ENCODE measurements around the gene TSPAN31. TPM values are rescaled to one million over a fixed set of nuclear protein-coding genes. Genes with fewer than 3 reads are reported as not detected.

Gene TSPAN31
- total and polyA plus RNA-seq, 12 donors, result 21.1 to 37.4 (median 28.8) TPM

DNA sequence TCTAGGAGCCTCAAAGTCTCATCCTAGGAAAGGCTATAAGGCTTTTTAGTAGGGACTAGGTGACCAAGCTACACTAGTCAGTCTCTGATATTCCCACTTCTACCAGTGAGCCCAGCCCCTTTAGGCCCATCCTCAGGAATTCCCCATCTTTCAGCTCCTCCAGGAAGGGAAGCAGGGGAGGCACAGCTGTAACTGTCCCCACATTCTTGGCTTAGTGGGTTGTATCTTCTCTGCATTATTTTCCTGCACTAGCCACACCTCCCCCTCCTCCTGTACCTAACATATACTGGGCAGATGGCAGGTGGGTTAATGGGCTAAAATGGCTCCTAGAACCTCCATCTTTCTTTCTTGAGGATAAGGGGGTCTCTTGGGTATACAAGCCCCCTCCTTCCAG is 22.5 kb downstream of the TSPAN31 start:
- Histone ChIP-seq H3K27ac (no peak overlapping the region), H3K4me1 (peaks cover 18 to 45% (median 34%) of the 10 kb centered on the region in 9 donors), H3K27me3 (peaks cover 7 to 56% (median 45%) of the 10 kb centered on the region in 7 donors), H3K36me3 (peaks cover 0 to 28% (median 0%) of the 10 kb centered on the region in 9 donors), H3K4me3 (no peak overlapping the region), H3K9me3 (no peaks in the 10 kb centered on the region)
- TF ChIP-seq, protein P1, sequence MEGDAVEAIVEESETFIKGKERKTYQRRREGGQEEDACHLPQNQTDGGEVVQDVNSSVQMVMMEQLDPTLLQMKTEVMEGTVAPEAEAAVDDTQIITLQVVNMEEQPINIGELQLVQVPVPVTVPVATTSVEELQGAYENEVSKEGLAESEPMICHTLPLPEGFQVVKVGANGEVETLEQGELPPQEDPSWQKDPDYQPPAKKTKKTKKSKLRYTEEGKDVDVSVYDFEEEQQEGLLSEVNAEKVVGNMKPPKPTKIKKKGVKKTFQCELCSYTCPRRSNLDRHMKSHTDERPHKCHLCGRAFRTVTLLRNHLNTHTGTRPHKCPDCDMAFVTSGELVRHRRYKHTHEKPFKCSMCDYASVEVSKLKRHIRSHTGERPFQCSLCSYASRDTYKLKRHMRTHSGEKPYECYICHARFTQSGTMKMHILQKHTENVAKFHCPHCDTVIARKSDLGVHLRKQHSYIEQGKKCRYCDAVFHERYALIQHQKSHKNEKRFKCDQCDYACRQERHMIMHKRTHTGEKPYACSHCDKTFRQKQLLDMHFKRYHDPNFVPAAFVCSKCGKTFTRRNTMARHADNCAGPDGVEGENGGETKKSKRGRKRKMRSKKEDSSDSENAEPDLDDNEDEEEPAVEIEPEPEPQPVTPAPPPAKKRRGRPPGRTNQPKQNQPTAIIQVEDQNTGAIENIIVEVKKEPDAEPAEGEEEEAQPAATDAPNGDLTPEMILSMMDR (IDR thresholded peaks at IDR 0.05), result no peak
- DNase-seq, result no peak
- intact Hi-C loops (cut with DNase I), result no loop called here
- no peak for ATAC-seq

DNA sequence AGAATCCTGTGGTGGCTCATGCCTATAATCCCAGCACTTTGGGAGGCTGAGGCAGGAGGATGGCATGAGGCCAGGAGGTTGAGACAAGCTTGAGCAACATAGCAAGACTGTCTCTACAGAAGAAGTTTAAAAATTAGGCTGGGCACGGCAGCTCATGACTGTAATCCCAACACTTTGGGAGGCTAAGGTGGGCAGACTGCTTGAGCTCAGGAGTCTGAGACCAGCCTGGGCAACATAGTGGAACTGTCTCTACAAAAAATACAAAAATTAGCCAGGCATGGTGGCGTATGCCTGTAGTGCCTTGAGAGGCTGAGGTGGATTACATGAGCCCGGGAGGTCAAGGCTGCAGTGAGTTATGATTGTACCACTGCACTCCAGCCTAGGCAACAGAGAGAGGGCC is 23.0 kb downstream of the TSPAN31 start:
- intact Hi-C loops (cut with DNase I), result no loop called here
- WGBS, 2 donors, result 92% methylated on average over 3 of the region's 3 CpGs
- Histone ChIP-seq H3K27me3 (peaks cover 7 to 50% (median 40%) of the 10 kb centered on the region in 7 donors), H3K36me3 (peaks cover 0 to 28% (median 0%) of the 10 kb centered on the region in 9 donors), H3K27ac (no peak overlapping the region), H3K4me3 (no peak overlapping the region), H3K9me3 (no peaks in the 10 kb centered on the region), H3K4me1 (peaks cover 18 to 47% (median 38%) of the 10 kb centered on the region in 9 donors)
- ATAC-seq (no peak), DNase-seq (no peak)
- TF ChIP-seq, protein P1 (IDR thresholded peaks at IDR 0.05), result no peak

DNA sequence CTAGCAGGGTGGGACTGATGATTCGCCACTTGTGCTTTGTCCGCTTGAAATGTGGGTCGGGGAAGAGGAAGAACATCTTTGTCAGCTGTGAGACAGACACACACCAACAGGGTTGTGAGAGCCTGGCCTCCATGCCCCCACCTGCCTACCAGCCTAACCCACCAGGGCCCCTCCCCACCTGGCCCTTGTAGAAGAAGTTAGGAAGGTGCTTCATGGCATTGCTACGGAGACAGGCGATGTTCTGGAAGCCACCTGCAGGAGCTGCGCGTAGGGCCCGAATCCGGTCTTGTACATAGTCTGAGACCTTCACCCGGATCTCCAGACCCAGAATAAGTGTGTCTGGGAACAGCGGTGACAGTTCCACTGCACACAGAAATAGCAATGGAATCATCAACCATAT is 24.8 kb downstream of the TSPAN31 start:
- Histone ChIP-seq H3K27me3 (peaks cover 2 to 33% (median 23%) of the 10 kb centered on the region in 7 donors), H3K9me3 (no peaks in the 10 kb centered on the region), H3K4me3 (no peak overlapping the region), H3K36me3 (peaks cover 0 to 34% (median 0%) of the 10 kb centered on the region in 9 donors), H3K4me1 (peaks cover 20 to 54% (median 42%) of the 10 kb centered on the region in 9 donors), H3K27ac (no peak overlapping the region)
- TF ChIP-seq, protein P1 (IDR thresholded peaks at IDR 0.05), result no peak
- 95 to 96% methylated on average over 11 of the region's 11 CpGs for WGBS, 2 donors
- ATAC-seq (no peak), DNase-seq (no peak)
- intact Hi-C loops (cut with DNase I), result no loop called here

DNA sequence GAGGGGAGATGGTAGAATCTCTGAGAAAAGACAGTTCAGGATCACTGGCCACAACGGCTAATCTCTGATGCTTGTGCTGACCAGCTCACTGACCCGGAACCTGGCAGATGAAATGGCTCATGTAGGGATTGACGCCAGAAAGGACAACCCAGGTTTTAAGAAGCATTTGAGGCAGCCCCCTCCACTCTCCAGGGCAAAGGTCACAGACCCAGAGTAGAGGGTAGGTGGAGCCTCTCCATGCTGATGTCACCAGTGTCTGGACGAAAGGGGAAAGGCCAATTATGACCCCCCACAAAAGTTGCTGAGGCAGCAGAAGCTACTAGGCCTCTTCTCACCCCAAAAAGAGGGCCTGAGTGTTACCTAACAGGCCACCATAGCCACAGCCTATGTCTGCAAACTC is 25.9 kb downstream of the TSPAN31 start:
- peaks cover 0 to 40% (median 0%) of the 10 kb centered on the region in 9 donors for H3K36me3 ChIP-seq
- H3K4me1 ChIP-seq, result peaks cover 16 to 43% (median 32%) of the 10 kb centered on the region in 9 donors
- DNase-seq (no peak), ATAC-seq (no peak)
- no peak overlapping the region for H3K4me3 ChIP-seq
- intact Hi-C loops (cut with DNase I), result no loop called here
- 94 to 96% methylated on average over 4 of the region's 4 CpGs for WGBS, 2 donors
- H3K27ac ChIP-seq, result peak overlapping the region in 1 of 10 donors; percentile 94
- TF ChIP-seq, protein P1 (IDR thresholded peaks at IDR 0.05), result no peak
- no peaks in the 10 kb centered on the region for H3K9me3 ChIP-seq
- H3K27me3 ChIP-seq, result peaks cover 0 to 21% (median 12%) of the 10 kb centered on the region in 7 donors

Measured in heart right ventricle (tissue), 16 donors.